Panc1 (cell line): ENCODE data around the gene HCN4.

Experiments used
- CTCF ChIP-seq: fragments of 450-650 bp; IDR thresholded peaks from 2 replicates; pipeline ENCODE4 v1.5.1; 2017; ENCODE audit warnings: mild to moderate bottlenecking
- POLR2AphosphoS5 ChIP-seq: IDR thresholded peaks from 2 replicates; pipeline ENCODE4 v1.6.1; 2012; ENCODE audit warnings: mild to moderate bottlenecking, low read depth, low read length, moderate library complexity
- REST ChIP-seq, 2 experiments: IDR thresholded peaks; 2 replicates each; pipeline ENCODE4 v1.6.1; 2011 to 2012; ENCODE audit warnings: low read depth in 2 of 2, control low read depth in 1 of 2, low read length in 1 of 2, mild to moderate bottlenecking in 1 of 2, moderate library complexity in 1 of 2; ENCODE audit not compliant: insufficient read depth in 1 of 2
- TCF7L2 ChIP-seq: IDR thresholded peaks from 2 replicates; pipeline ENCODE4 v1.6.1; 2011; ENCODE audit warnings: mild to moderate bottlenecking, low read depth, low read length, inconsistent platforms

- TF ChIP-seq CTCF (no peak), POLR2AphosphoS5 (no peak), REST (IDR thresholded peaks at IDR 0.05; ENCODE audit: insufficient read depth in 1 of 2, low read depth in 2 of 2, low read length in 1 of 2) (no peak), TCF7L2 (no peak)
Measured at GRCh38 chr15:73325191-73325861, 43.4 kb downstream of the HCN4 start.
